SK-N-SH (cell line): ENCODE measurements around the gene C1QTNF8.

Source experiments
- CTCF ChIP-seq: fragments of 200-600 bp; sonication (generic); IDR thresholded peaks from 2 replicates; pipeline ENCODE4 v1.6.1; 2017; ENCODE audit warnings: antibody characterized with exemption, mild to moderate bottlenecking, moderate library complexity
- ELF1 ChIP-seq: IDR thresholded peaks from 2 replicates; pipeline ENCODE4 v1.4.0; 2012

GRCh38 chr16:1073566-1074378, 22.3 kb downstream of the C1QTNF8 start:
- peak; percentile 39; the same call in 1 of the 2 replicates for TF ChIP-seq CTCF
- no peak for TF ChIP-seq ELF1
